COLO668 (cell line): Measurements from ENCODE around the gene GPC3.
"Not testable (repeated sequence)": the region's sequence is repeated elsewhere in the genome, so short reads cannot be mapped to it uniquely, and the experiment has no call there.

ENCODE experiments used
- DNase-seq: peaks from one replicate; lab custom pipeline; 2025; ENCODE audit not compliant: unreplicated experiment; lab: John Stamatoyannopoulos, UW

GPC3 gene

GRCh38 chrX:133655275-133656265, 329.8 kb downstream of the GPC3 start:
- no peak for DNase-seq

- DNase-seq = no peak
These were observed 330.6 kb downstream of the GPC3 start for GRCh38 chrX:133654811-133655210.

GRCh38 chrX:133653358-133653757, 332.0 kb downstream of the GPC3 start:
- no peak for DNase-seq

- no peak for DNase-seq
These were observed 333.2 kb downstream of the GPC3 start for GRCh38 chrX:133652185-133652584.

GRCh38 chrX:133650239-133650638, 335.2 kb downstream of the GPC3 start:
- DNase-seq = no peak

- DNase-seq = no peak
These were observed 335.7 kb downstream of the GPC3 start for GRCh38 chrX:133649651-133650050.

- no peak for DNase-seq
These were observed 336.8 kb downstream of the GPC3 start for GRCh38 chrX:133648594-133648993.

- no peak for DNase-seq
These were observed 338.7 kb downstream of the GPC3 start for GRCh38 chrX:133646719-133647116.

- DNase-seq = no peak
These were observed 339.2 kb downstream of the GPC3 start for GRCh38 chrX:133645977-133646718.

GRCh38 chrX:133645256-133645655, 340.1 kb downstream of the GPC3 start:
- no peak for DNase-seq

GRCh38 chrX:133640161-133641015, 345.0 kb downstream of the GPC3 start:
- DNase-seq = no peak

- no peak for DNase-seq
These were observed 345.7 kb downstream of the GPC3 start for GRCh38 chrX:133639726-133640125.

- DNase-seq = no peak
These were observed 347.1 kb downstream of the GPC3 start for GRCh38 chrX:133638285-133638684.

GRCh38 chrX:133637765-133638164, 347.6 kb downstream of the GPC3 start:
- no peak for DNase-seq

- no peak for DNase-seq
These were observed 349.4 kb downstream of the GPC3 start for GRCh38 chrX:133636009-133636408.

- DNase-seq = no peak
These were observed 351.0 kb downstream of the GPC3 start for GRCh38 chrX:133634416-133634815.

- DNase-seq = no peak
These were observed 351.4 kb downstream of the GPC3 start for GRCh38 chrX:133633950-133634349.

GRCh38 chrX:133633162-133633561, 352.2 kb downstream of the GPC3 start:
- DNase-seq = no peak

GRCh38 chrX:133630362-133630761, 355.0 kb downstream of the GPC3 start:
- no peak for DNase-seq

- no peak for DNase-seq
These were observed 357.7 kb downstream of the GPC3 start for GRCh38 chrX:133627673-133628072.

- DNase-seq = not testable (repeated sequence)
These were observed 364.0 kb downstream of the GPC3 start for GRCh38 chrX:133621384-133621783.
